Activated CD8-positive, alpha-beta memory T cell treated with anti-CD3 and anti-CD28 coated beads for 36 hours (primary cell): Measurements from ENCODE around the gene ZNF33B. TPM values are rescaled to one million over a fixed set of nuclear protein-coding genes. Genes with fewer than 3 reads are reported as not detected.

Source experiments
- CTCF ChIA-PET: fragments of 350-600 bp; sonication (Branson Sonifier 250); formaldehyde crosslinking; loops from one replicate; lab custom pipeline; 2021; ENCODE audit warnings: antibody characterized with exemption; lab: Charles Lee
- POLR2A ChIA-PET: fragments of 350-600 bp; sonication (Branson Sonifier 250); formaldehyde crosslinking; loops from one replicate; lab custom pipeline; 2021; ENCODE audit warnings: antibody characterized with exemption; lab: Charles Lee
- total RNA-seq, 2 experiments: library from RNA; stranded (reverse); gene quantifications; one replicate each; pipeline ENCODE4 v1.2.3, GENCODE V29; 2021

The ZNF33B gene
- total RNA-seq, 2 experiments from 2014 or later: 8.4 to 9.0 TPM

DNA sequence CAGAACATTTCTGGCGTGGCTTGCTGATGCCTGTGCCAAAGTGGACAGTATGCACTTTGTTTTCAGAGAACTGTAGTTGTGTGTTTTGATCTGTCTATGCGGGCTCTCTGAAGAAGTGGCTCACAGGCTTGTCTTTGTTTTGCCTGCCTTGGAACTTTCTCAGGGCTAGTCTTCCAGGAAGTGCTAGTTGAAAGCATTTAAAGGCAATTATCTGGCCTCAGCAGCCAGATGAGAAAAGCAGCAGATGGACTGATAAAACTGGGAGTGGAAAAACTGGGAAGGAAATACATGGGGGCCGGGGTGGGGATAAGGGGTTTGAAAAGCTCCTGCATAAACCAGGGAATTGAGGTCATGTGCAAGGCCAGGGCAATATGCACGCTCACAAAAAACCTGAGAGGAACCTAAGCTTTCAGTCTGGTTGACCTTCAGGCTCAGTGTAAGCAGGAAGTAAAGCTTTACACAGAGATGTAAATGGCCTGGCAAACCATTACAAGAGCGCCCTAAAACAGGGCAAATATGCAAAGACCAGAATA, 94.5 kb downstream of the ZNF33B start:
- POLR2A ChIA-PET: no interaction called here

More for the DNA sequence above, 94.5 kb downstream of the ZNF33B start:
- CTCF ChIA-PET: no interaction called here

Other genes with a start within 250 kb of the ZNF33B start
- 10 to 100 TPM; 38.8 to 40.7 TPM for gene BMS1, start 144.2 kb upstream of the ZNF33B start, total RNA-seq